Lung (tissue), 16 donors: ENCODE results near the gene GRIA4. TPM values are rescaled to one million over a fixed set of nuclear protein-coding genes. Genes with fewer than 3 reads are reported as not detected.
A peak's percentile ranks its signal among the peaks of the same experiment; 100 is the strongest.

Experiments used
- ATAC-seq: fragments of 200-7000 bp; cut with Tn5 transposase; one replicate; pipeline ENCODE4 v1.9.1; 2020; ENCODE audit warnings: moderate number of reproducible peaks; ENCODE audit not compliant: insufficient read depth, low FRiP score
- DNase-seq, 3 donors: peaks; one replicate each; pipeline ENCODE4 v3.0.0-alpha.2; 2013 to 2017
- H3K27ac ChIP-seq, 2 donors: one replicate each; pipeline ENCODE4 v1.5.1; 2013; ENCODE audit warnings: mild to moderate bottlenecking in 2 of 2, moderate library complexity in 2 of 2, control low read depth in 1 of 2, inconsistent platforms in 1 of 2, low read depth in 1 of 2, low read length in 1 of 2
- H3K27me3 ChIP-seq, 3 donors: one replicate each; pipeline ENCODE4 v1.5.1; 2013; ENCODE audit warnings: low read length in 2 of 3; ENCODE audit not compliant: control insufficient read depth in 3 of 3, insufficient read depth in 3 of 3
- H3K36me3 ChIP-seq, 4 donors: one replicate each; pipeline ENCODE4 v1.5.1; 2013; ENCODE audit warnings: low read length in 4 of 4, mild to moderate bottlenecking in 1 of 4, moderate library complexity in 1 of 4; ENCODE audit not compliant: control insufficient read depth in 4 of 4, insufficient read depth in 4 of 4
- H3K4me1 ChIP-seq, 5 donors: one replicate each; pipeline ENCODE4 v1.5.1; 2013; ENCODE audit warnings: low read length in 5 of 5, mild to moderate bottlenecking in 2 of 5, moderate library complexity in 1 of 5; ENCODE audit not compliant: control insufficient read depth in 5 of 5, insufficient read depth in 5 of 5
- H3K4me3 ChIP-seq: one replicate; pipeline ENCODE4 v1.5.1; 2013; ENCODE audit warnings: mild to moderate bottlenecking, control low read depth, moderate library complexity
- H3K9ac ChIP-seq, 2 donors: one replicate each; pipeline ENCODE4 v1.5.1; 2013; ENCODE audit warnings: low read length in 2 of 2, control low read depth in 1 of 2; ENCODE audit not compliant: insufficient read depth in 1 of 2
- H3K9me3 ChIP-seq, 4 donors: one replicate each; pipeline ENCODE4 v1.5.1; 2013; ENCODE audit warnings: low read length in 3 of 4, mild to moderate bottlenecking in 1 of 4, moderate library complexity in 1 of 4; ENCODE audit not compliant: control insufficient read depth in 4 of 4, insufficient read depth in 3 of 4
- WGBS, 2 donors: extraction: QIAGEN DNeasy Blood & Tissue Kit; methylation state at CpG; one replicate each; pipeline ENCODE4 v1.1.7; 2013; 5-methylcytosine and 5-hydroxymethylcytosine counted together
- long read RNA-seq, 5 donors: transcript quantifications; one replicate each; lab custom pipeline, GENCODE V29; 2026
- polyA plus RNA-seq, 2 donors: library from polyadenylated mRNA; stranded (reverse); fragments of 200-250 nt; gene quantifications; one replicate each; pipeline ENCODE4 v1.2.1, GENCODE V29; 2013
- total RNA-seq, 2 donors: library from RNA; depleted of rRNA in 1 of 2; stranded (reverse); fragments of >200 nt in 1 of 2; gene quantifications; one replicate each; pipeline ENCODE4 v1.2.1, GENCODE V29; 2014 to 2021
- TF ChIP-seq, protein P1 (sequence below): IDR thresholded peaks from 2 replicates; pipeline ENCODE4 v1.5.1; 2012; ENCODE audit warnings: mild to moderate bottlenecking; ENCODE audit errors: control extremely low read depth, extremely low read depth
- donor health status: control.
- donor health status: control.
- donor health status: Bipolar disorder and iron deficiency.
- donor health status: healthy.
- donor health status: DM: yes; HTN: yes; CAD: no.

The GRIA4 gene
- under 1 TPM; 0.12 to 0.77 TPM for total RNA-seq
- polyA plus RNA-seq = not detected
- long read RNA-seq, donor 1 = 0 reads
- long read RNA-seq, donor 2 = 0 reads
- long read RNA-seq, donor 3 = 0 reads
- long read RNA-seq, donor 4 = 0 reads
- long read RNA-seq, donor 5 = 0 reads

DNA sequence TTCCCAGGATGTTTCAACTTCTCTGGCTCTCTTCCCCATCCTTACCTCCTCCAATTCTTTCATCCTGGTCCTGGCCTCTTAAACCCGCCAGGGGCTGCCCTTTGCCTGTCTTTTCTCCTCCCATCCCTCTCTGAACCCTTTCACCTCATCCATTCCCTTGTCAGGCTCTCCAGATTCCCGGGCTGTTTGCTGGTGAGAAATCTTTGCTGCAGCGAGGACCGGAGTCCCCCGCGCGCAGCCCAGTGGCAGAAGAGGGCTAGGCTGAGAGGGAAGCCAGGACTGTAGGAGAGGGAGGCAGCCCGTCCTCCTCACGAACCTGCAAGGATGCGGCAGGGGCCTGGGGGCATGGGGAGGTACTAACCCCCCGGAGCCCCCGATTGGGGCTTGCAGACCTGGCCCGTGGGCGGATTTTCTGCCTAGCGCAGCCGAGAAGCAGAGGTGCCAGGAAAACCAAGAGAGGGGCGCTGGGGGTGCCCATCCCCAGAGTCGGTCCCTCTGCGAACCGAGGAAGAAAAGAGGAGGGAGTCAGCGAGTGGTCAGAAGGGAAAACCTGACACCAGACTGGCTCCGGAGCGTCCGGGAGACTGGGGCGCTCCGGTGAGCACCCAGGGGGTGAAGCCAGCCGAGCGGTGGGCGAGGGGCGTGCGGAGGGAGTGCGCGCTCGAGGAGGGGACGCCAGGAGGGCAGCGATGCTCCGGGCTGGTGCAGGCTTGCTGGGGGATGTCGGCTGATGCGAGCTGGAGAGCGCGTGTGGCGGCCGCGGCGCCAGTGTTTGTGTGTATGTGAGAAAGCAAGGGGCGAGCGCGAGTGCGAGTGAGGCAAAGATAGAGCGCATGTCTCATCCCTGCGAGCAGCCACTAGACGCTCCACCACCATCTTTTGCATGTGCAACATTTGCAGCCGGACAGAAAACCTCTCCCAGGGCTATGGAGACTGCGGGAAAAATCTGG is at the start of gene GRIA4:
Gene GRIA4 (plus strand): TSS at position 242 of the 950 bp plus-strand sequence. CDS start 925 bp downstream, outside the sequence.
- peak within 1 kb of the TSS; percentile 2 for H3K4me3 ChIP-seq
- peaks cover 0 to 46% (median 30%) of the 10 kb centered on the region in 3 donors for H3K27me3 ChIP-seq
- H3K9me3 ChIP-seq = no peaks in the 10 kb centered on the region
- WGBS, 2 donors = 0 to 2% methylated on average over 54 of the region's 54 CpGs
- ATAC-seq (no peak), DNase-seq (peak; percentile 49 to 62 (median 55))
- peaks cover 0 to 16% (median 6%) of the 10 kb centered on the region in 5 donors for H3K4me1 ChIP-seq
- no peaks in the 10 kb centered on the region for H3K36me3 ChIP-seq
- H3K9ac ChIP-seq = no peak within 1 kb of the TSS
- TF ChIP-seq, protein P1, sequence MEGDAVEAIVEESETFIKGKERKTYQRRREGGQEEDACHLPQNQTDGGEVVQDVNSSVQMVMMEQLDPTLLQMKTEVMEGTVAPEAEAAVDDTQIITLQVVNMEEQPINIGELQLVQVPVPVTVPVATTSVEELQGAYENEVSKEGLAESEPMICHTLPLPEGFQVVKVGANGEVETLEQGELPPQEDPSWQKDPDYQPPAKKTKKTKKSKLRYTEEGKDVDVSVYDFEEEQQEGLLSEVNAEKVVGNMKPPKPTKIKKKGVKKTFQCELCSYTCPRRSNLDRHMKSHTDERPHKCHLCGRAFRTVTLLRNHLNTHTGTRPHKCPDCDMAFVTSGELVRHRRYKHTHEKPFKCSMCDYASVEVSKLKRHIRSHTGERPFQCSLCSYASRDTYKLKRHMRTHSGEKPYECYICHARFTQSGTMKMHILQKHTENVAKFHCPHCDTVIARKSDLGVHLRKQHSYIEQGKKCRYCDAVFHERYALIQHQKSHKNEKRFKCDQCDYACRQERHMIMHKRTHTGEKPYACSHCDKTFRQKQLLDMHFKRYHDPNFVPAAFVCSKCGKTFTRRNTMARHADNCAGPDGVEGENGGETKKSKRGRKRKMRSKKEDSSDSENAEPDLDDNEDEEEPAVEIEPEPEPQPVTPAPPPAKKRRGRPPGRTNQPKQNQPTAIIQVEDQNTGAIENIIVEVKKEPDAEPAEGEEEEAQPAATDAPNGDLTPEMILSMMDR = no peak
- H3K27ac ChIP-seq = no peak within 1 kb of the TSS

DNA sequence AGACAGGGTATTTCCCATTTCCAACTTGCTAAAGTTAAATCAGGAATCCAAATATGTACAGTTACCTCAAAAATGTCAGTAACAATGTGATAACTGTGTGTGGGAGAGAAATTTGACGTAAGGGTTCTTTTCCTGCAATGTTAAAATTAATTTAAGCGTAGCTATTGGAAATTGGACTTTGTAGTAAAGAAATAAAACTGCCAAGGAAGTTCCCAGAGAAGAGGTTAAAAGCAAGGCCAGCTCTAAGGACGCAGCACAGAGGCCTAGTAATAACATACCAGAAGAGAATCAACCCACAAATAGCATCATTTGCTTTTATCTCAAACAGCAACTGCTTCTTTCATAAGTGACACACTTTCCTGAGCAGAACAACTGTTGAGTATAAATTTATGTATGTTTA is 36.8 kb upstream of the GRIA4 start:
- no peak overlapping the region for H3K4me3 ChIP-seq
- no peaks in the 10 kb centered on the region for H3K9me3 ChIP-seq
- no peaks in the 10 kb centered on the region for H3K36me3 ChIP-seq
- H3K9ac ChIP-seq = no peak overlapping the region
- peaks cover 0 to 5% (median 0%) of the 10 kb centered on the region in 5 donors for H3K4me1 ChIP-seq
- no peaks in the 10 kb centered on the region for H3K27me3 ChIP-seq
- WGBS, 2 donors = 61 to 66% methylated on average over 3 of the region's 3 CpGs
- no peak for ATAC-seq
- DNase-seq = peak in 2 of 3 donors; percentile 10 to 12
- TF ChIP-seq, protein P1 = no peak
- H3K27ac ChIP-seq = no peak overlapping the region

DNA sequence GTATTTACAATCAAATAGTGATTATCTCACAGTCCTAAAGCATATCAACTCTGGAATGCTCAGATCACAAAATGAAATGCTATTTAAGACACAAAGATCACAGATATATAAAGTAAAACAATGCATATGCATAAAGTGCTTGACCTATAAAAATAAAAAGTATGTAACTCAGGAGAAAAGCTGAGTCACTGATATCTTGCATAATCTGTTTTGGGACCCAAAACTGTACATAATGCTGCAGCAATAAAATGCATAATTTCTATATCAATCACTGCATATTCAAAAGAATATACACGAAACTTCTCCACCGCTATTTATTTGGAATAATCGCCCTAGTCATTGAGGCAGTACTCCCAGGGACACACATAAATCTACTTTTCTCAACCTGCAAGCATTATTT is 34.9 kb upstream of the GRIA4 start:
- ATAC-seq = no peak
- H3K27me3 ChIP-seq = no peaks in the 10 kb centered on the region
- no peak overlapping the region for H3K27ac ChIP-seq
- no peak overlapping the region for H3K4me3 ChIP-seq
- H3K4me1 ChIP-seq = peaks cover 0 to 5% (median 0%) of the 10 kb centered on the region in 5 donors
- no peak overlapping the region for H3K9ac ChIP-seq
- 94 to 98% methylated on average over 3 of the region's 3 CpGs for WGBS, 2 donors
- TF ChIP-seq, protein P1 = no peak
- no peaks in the 10 kb centered on the region for H3K36me3 ChIP-seq
- DNase-seq = no peak
- H3K9me3 ChIP-seq = no peaks in the 10 kb centered on the region
